GM19023 (cell line): ENCODE results near the gene SERGEF.

Experiments
- ATAC-seq: cut with Tn5 transposase; IDR thresholded peaks from one replicate; pipeline ENCODE4 v1.9.1; 2021; ENCODE audit warnings: mild to moderate bottlenecking, moderate library complexity; ENCODE audit not compliant: unreplicated experiment

SERGEF gene

DNA sequence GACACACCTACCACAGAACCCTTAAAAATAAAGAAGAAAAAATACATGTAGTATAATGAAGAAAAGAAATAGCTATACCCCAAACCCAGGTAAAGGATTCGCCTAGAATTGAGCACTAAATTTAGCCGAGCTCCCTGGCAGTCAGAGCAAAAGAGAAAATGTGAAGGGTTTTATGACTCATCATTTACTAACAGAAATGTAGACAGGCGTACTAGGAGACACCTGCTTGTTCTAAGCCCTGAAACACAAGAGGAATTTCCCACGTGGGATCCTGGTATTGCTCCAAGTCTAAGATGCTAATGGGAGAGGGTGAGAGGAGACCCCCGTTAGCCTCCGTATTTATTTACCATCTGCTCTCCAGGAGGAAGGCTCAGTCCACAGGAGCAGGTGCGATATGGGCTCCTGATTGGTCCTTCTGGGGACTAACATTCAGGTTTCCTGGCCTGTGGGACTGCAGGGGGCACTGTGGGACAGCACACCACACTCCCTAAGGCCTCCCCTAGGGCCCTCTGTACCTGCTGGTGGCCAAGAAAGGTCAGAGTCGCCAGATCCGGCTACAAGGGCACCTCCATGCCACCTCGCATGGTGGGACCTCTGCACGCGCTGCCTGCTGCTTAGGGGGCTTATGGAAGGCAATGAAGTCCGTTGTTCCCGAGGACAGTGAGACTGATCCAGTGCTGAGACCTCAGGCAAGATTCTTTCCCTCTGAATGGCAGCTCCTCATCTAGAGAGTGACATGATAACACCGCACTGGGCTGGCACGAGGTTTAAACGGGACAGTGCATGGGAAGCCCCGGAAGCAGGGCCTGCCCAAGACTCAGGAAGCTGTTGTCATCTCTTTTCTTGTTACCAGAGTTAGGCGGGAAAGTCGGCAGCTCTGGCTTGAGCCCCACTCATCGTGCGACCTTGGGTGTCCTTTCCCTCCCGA, 252.5 kb downstream of the SERGEF start:
- ATAC-seq: peak; percentile 78

DNA sequence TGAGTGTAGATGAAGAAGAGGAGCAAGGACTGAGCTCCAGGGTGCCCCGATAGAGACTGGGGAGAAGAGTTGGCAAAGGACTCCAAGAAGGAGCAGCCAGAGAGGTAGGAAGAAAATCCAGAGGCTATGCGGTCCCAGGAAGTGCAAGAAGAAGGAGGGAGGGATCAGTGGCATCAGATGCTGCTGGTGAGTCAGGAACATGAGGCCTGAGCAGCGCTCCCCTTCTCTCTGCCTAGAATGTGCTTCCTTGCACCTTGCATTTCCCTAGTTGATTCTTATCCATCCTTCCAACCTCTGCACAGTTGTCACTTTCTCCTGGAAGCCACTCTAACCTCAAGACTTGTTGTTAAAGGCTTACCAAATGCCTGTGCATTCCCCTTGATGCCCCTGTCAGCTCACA, 257.0 kb downstream of the SERGEF start:
- no peak for ATAC-seq

DNA sequence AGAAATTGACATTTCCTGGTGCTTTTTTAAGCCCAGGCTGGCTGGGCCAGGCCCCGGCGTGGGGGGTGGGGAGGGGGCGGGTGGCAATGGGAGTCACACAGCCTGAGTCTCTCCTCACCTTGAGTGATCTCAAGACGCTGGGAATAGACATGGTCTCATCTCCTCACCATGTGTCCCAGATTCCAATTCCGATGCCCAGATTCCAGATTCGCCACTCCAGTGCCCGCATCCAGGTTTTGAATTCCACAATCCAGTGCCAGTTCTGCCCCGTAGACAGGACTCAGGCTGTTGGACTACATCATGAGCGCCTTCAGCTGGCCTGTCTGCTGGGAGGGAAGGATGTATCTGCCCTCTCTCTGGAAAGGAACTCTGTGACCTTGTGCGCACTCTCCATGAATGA, 259.2 kb downstream of the SERGEF start:
- ATAC-seq: no peak

DNA sequence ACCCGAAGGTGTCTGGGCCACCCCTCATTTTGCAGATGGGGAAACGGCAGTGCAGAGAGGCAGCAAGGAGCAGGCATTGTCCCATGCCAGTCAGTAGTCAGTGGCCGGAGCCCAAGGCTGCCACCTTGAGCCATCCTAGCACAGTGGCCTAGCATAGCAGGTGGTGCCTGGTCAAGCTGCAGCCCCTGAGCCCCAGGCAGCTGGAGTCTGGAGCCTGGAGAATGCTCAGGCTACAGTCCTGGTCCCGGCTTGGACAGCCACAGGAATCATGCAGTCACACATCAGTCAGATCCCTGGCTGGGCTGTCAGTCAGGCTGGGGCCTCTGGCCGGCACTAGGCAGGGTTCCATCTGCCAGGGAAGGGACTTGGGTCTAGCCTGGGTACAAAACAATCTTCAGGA, 259.7 kb downstream of the SERGEF start:
- no peak for ATAC-seq

DNA sequence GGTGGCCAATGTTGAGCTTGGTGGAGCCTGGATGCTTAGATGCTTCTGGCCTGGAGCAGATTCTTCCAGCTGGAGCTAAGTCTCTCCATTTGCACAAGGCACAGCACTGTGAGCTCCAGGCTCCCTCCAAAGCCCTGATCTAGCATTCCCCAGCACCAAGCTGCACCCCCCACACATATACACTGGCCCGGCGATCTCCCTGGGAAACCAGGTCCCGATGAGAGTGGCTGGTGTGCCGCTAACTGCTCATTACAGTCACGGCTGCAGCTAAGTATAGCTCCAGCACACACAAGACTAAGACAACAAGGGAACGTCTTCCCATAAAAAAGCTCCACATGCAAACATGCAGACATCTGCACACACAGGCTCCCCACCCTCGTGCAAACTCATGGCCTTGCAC, 260.7 kb downstream of the SERGEF start:
- ATAC-seq: no peak

DNA sequence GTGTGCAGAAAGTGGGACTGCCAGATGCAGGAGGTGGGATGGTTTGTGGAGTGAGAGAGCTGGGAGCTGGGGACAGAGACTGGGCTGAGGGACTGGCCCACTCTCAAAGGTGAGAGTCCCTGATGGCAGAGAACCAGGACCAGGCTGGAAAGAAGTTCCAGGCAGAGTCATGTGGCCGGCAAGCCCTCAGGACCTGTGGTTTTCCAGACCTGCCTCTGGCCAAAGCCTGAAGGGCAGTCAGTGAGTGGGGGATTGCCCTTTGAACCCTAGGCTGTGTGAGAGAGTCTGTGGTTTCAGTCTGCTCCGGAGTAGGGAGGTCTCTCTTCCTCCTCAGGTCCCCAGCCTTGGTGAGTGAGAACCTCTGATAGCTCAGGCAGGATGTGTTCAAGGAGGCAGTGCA, 261.3 kb downstream of the SERGEF start:
- no peak for ATAC-seq

DNA sequence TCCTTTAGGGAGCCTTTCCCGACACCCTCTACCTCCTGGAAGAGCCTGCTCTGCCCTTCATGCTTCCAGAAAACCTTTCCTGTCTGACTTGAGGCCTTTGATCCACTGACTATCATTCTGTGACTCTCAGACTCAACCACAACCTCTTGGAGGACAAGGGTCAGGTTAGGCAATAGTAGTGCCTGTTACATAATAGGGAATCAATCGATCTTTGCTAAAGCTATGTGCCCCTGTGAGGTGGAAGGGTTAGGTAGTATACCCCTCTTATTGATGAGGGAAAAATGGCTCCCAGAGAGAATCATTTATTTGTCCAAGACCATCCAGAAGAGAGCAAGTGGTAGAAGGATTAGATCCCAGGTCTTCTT, 262.1 kb downstream of the SERGEF start:
- no peak for ATAC-seq

DNA sequence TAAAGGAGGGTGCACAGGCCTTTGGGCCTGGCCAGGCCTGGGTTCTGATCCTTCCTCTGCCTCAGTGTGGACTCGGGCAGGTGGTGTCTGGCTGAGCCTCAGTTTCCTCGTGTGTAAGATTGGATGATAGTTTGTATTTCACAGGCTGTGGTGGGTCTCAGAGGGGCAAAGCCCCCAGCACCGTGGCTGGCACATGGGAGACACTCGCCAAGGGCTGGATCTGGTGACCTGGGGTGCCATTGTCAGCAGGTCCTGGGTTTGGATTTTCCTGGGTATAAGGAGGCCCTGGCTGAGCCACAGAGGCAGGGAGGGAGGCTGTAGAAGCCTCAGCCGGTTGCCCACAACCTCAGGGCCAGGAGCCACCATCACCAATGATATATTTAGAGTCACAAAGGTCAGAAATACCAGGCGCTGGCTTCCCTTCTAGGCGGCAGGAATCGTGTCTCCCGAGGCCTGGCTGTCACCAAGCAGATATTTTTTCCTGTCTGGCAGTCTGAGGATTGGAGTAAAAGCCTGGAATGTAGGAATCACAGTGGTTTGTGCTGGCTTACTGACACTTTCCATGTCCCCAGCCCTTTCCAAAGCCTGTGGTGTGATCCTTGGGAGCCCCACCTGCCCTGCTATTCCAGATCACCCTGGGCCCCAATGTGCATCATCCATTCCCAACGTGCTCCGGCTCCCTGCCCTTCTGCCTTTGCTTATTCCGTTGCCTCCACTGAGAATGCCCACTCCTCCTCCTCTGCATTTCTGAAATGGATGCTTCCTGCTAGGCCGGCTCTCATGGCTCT, 262.6 kb downstream of the SERGEF start:
- no peak for ATAC-seq

DNA sequence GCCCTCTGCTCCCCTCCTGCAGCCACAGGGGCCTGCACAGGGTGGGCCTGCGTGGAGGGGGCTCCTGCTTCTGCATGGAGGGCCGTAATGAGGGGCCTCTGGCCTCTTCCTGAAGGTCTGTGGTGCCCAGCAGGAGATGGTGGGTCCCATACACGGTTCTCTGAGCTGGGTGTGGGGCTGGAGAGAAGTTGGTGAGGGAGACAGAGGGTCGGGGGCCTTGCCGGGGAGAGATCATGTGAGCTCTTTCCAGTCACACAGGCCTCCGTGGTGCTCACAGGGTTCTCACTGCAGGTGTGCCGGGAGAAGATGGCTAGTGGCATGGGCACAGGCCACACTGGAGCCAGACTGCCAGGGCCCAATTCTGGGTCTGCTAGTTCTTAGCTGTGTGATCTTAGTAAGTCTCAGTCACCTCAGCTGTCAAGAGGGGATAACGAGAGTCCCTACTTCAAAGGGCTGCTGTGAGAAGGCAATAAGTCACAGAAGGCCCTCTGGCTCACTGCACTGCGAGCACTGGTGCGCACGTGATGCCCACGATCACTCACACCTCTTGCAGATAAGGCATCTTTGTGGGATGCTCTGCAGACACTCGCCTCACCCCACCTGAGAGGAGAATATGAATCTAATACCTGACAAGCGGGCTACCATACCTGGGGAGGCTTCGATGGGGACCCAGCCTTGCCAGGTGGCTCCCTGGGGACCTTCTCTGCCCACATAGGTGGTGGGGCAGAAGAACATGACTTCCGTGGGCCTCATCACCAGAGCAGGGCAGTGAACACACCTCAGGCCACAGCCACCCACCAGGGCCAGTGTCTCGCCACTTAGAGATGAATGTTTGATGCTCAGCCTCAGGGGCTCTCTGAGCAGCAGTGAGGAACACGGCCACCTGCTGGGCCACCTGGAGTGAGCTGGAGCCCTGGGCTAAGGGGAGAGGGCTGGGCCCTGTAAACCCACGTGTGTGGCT, 263.8 kb downstream of the SERGEF start:
- ATAC-seq: no peak

GRCh38 chr11:17748044-17748443, 264.8 kb downstream of the SERGEF start:
- no peak for ATAC-seq

DNA sequence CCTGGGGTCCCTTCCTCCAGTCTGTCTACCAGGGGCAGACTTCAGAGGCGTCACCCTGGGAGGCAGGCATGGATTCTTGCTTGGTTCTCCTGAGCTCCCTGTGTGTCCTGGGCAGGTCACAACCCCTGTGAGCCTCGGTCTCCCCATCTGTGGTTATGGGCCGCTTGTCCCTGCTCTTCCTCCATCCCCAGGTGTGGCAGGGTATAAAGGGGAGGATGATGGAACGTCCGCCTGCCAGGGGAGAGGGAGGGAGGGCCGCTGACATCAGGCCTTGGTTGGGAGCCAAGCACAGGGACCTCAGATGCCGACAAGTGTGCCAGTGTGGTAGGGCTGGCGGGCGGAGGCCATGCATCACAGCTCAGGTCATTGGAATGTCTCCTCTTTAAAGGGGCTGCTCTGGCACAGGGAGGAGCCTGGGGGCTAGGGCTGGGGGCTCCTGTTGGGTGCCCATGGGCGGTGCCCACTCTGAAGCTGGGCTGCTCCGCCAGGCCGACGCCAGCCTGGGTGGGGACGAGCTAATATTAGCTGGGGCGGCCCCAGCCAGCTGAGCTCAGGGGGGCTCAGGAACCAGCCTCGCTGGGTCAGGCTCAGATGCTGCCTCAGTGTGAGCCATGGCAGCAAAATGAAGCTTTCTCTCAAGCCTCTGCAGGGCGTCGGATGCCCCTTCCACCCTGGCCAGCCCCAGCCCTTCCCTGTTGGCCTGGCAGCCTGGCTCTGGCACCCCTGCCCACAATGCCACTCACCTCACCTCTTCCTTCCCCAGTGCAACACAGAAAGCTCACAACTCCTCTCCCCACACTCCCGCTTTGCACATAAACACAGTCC, 265.5 kb downstream of the SERGEF start:
- no peak for ATAC-seq

GRCh38 chr11:17746096-17746495, 266.8 kb downstream of the SERGEF start:
- no peak for ATAC-seq

DNA sequence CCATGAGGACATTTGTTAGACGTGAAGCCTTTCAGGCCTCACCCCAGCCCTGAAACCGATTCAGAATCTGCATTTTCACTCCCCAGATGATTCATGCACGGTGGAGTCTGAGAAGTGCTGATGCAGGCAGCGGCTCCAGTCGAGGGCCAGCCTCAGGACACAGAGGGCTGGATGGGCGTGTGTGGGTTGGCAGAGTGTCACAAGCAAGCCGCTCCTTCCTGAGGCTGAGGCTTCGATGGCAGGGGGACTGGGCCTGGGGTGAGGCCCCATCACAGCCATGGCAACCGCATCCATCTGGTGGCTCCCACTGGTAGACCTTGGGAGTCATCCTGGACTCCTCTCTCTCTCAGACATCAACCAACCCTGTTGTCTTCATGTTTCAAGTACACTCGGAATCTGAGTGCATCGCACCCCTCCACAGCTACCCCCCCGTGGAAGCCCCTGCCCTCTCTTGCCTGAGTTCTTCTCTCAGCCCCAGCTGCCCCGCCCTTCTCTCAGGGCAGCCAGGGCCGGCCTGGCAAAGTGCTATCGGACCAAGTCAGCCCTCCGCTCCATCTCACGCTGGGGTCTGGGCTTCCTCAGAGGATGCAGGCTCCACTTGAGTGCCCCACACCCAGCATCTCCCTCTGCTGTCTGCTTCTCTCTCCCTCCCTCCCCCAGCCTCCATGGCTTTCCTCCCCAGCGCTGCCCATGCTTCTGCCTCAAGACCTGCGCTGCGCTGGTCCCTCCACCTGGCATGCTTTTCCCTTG, 267.6 kb downstream of the SERGEF start:
- ATAC-seq: no peak

DNA sequence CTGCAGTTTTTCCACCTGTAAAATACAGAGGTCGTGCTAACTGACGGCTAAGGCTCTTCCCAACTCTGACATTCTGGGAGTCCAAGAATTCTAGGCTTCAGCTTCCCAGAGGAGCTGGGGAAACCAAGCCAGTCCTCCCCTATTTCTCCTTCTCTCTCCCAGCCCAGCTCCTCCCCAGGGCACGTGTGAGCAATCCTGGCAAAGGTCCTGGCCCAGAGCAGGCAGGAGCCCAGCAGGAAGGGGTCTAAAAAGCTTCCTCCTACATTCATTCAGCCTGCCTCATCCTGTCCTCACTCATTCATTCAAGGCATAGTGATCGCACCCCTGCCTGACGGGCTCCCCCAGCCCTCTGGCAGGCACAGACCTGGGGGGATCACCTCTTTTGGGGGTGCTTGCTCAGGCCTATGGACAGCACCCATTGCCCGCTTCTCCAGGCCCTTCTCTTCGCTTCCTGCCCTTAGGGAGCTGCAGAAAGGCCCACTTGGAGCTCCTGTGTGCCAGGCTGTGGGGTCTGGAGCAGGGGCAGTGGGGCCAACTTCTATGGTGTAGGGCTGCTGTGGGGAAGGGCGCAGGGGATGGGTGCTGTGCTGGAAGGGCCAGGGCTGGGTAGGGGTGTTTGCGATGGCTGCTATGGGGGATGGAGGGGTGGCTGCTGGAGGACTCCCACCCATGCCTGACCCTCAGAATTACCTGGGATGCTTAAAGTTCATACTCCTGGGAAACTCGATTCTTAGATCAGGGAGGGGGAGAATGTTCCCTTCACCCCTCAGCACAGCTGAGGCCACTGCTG, 268.5 kb downstream of the SERGEF start:
- no peak for ATAC-seq

GRCh38 chr11:17743808-17744119, 269.1 kb downstream of the SERGEF start:
- ATAC-seq: no peak

DNA sequence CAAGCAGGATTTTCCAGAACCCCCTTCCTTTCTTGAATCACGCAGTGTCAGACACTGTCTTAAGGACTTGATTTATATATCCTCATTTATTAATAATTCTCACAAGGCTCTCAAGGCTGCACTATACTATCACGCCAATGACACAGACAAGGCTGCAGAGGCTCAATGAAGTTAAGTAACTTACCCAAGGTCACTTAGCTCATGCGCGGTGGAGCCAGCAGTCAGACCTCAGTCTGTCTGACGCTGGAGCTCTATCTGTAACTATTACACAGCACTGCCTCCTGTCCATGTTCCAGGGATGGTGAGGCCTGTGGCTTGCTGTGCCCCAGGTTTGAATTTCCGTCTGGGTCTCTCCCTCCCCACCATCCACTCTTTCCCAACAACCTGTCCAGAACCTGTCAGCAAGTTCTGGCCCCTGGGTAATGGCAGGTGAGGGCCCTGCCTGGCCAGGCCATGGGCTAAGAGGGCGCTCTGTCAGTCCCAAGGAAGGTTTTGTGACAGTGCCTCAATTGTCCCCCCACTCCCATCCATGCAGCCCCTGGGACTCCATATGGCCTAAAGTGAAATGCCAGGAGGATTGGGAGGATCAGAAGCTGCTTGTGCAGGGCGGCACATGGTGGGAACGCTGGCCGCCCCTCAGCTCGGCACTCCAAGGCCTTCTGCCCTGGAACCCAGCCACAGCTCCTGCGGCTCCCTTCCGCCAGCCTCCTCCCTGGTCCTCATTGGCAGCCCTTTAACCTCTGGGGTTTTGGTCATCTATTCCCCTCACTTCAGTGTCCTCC, 269.6 kb downstream of the SERGEF start:
- no peak for ATAC-seq

- ATAC-seq: no peak
These were observed 270.8 kb downstream of the SERGEF start for GRCh38 chr11:17742019-17742418.

GRCh38 chr11:17741487-17741886, 271.4 kb downstream of the SERGEF start:
- no peak for ATAC-seq
